Peyer's patch (tissue), 4 donors: ENCODE results near the gene TUB.

Source experiments
- CTCF ChIP-seq, 6 experiments: fragments of 450-650 bp in 4 of 6; fragments of 200-600 bp in 2 of 6; sonication (generic) in 1 of 6; IDR thresholded peaks; one replicate each; pipeline ENCODE4 v1.5.1; 2017 to 2019; ENCODE audit warnings: antibody characterized with exemption in 6 of 6, mild to moderate bottlenecking in 3 of 6, moderate library complexity in 1 of 6
- POLR2A ChIP-seq, 2 donors: fragments of 450-650 bp; IDR thresholded peaks; one replicate each; pipeline ENCODE4 v1.5.1; 2017; ENCODE audit warnings: antibody characterized with exemption in 2 of 2, mild to moderate bottlenecking in 2 of 2, moderate library complexity in 2 of 2

GRCh38 chr11:8080674-8081590 lies at the start of gene TUB:
- no peak for TF ChIP-seq CTCF (IDR thresholded peaks at IDR 0.05)
- TF ChIP-seq POLR2A (IDR thresholded peaks at IDR 0.05), result no peak
